Measurements from ENCODE around the gene ASAP2. TPM values are rescaled to one million over a fixed set of nuclear protein-coding genes. Genes with fewer than 3 reads are reported as not detected.

ASAP2 gene
- total RNA-seq, 4 donors from 2014 or later, result 28.2 to 38.0 (median 31.7) TPM

- DNase-seq (ENCODE audit: low spot score in 2 of 2), result no peak
- peak overlapping the region; percentile 54 to 94 (median 81) for H3K27ac ChIP-seq
- WGBS, 2 donors, result 43 to 61% methylated on average over 6 of the region's 6 CpGs
- peaks cover 0 to 52% (median 0%) of the 10 kb centered on the region in 3 donors for H3K36me3 ChIP-seq
- no peaks in the 10 kb centered on the region for H3K27me3 ChIP-seq
- TF ChIP-seq EP300 (IDR thresholded peaks at IDR 0.05) (no peak), POLR2A (IDR thresholded peaks at IDR 0.05) (no peak), CTCF (IDR thresholded peaks at IDR 0.05) (no peak)
- H3K4me1 ChIP-seq, result peaks cover 0 to 49% (median 14%) of the 10 kb centered on the region in 4 donors
- no peak overlapping the region for H3K4me3 ChIP-seq
- H3K9me3 ChIP-seq, result no peaks in the 10 kb centered on the region
Observed at GRCh38 chr2:9385841-9386240, 179.2 kb downstream of the ASAP2 start.

GRCh38 chr2:9388199-9388681 lies 181.6 kb downstream of the ASAP2 start:
- H3K27ac ChIP-seq, result peak overlapping the region; percentile 70 to 94 (median 84)

GRCh38 chr2:9388950-9389911 lies 182.6 kb downstream of the ASAP2 start:
- Histone ChIP-seq H3K4me1 (peaks cover 0 to 51% (median 25%) of the 10 kb centered on the region in 4 donors), H3K27ac (peak overlapping the region in 3 of 4 donors; percentile 70 to 94 (median 92)), H3K4me3 (no peak overlapping the region), H3K27me3 (no peaks in the 10 kb centered on the region), H3K36me3 (peaks cover 0 to 53% (median 0%) of the 10 kb centered on the region in 3 donors), H3K9me3 (no peaks in the 10 kb centered on the region)
- WGBS, 2 donors, result 88 to 91% methylated on average over 27 to 28 of the region's 28 CpGs
- TF ChIP-seq CTCF (IDR thresholded peaks at IDR 0.05) (no peak), EP300 (IDR thresholded peaks at IDR 0.05) (no peak), POLR2A (IDR thresholded peaks at IDR 0.05) (no peak)
- peak in 1 of 2 donors; percentile 9 for DNase-seq (ENCODE audit: low spot score in 2 of 2)

More at GRCh38 chr2:9388199-9388681, 181.6 kb downstream of the ASAP2 start:
- Histone ChIP-seq H3K36me3 (peaks cover 0 to 54% (median 0%) of the 10 kb centered on the region in 3 donors), H3K4me1 (peaks cover 0 to 45% (median 20%) of the 10 kb centered on the region in 4 donors), H3K9me3 (no peaks in the 10 kb centered on the region), H3K4me3 (no peak overlapping the region), H3K27me3 (no peaks in the 10 kb centered on the region)
- DNase-seq (ENCODE audit: low spot score in 2 of 2), result peak in 1 of 2 donors; percentile 8
- WGBS, 2 donors, result 61 to 69% methylated on average over 11 of the region's 11 CpGs
- TF ChIP-seq CTCF (IDR thresholded peaks at IDR 0.05) (no peak), POLR2A (IDR thresholded peaks at IDR 0.05) (no peak), EP300 (IDR thresholded peaks at IDR 0.05) (no peak)

GRCh38 chr2:9390151-9390850 lies 183.7 kb downstream of the ASAP2 start:
- no peak for DNase-seq (ENCODE audit: low spot score in 2 of 2)
- Histone ChIP-seq H3K27ac (peak overlapping the region in 2 of 4 donors; percentile 92 to 94), H3K9me3 (no peaks in the 10 kb centered on the region), H3K36me3 (peaks cover 0 to 58% (median 0%) of the 10 kb centered on the region in 3 donors), H3K4me3 (no peak overlapping the region), H3K27me3 (no peaks in the 10 kb centered on the region), H3K4me1 (peaks cover 0 to 51% (median 25%) of the 10 kb centered on the region in 4 donors)
- WGBS, 2 donors, result 88 to 94% methylated on average over 7 of the region's 7 CpGs
- TF ChIP-seq POLR2A (IDR thresholded peaks at IDR 0.05) (no peak), CTCF (IDR thresholded peaks at IDR 0.05) (no peak), EP300 (IDR thresholded peaks at IDR 0.05) (no peak)

Measured in tibial nerve (tissue), 4 donors.